ENCODE results near the gene SLCO2B1.

- TF ChIP-seq CTCF (IDR thresholded peaks at IDR 0.05), result no peak
- no peak for TF ChIP-seq POLR2A (IDR thresholded peaks at IDR 0.05)
Observed at GRCh38 chr11:75203641-75204011, 52.7 kb downstream of the SLCO2B1 start.
